Measurements from ENCODE around the gene ADIPOR1.
A peak's percentile ranks its signal among the peaks of the same experiment; 100 is the strongest.
"Not testable (repeated sequence)": the region's sequence is repeated elsewhere in the genome, so short reads cannot be mapped to it uniquely, and the experiment has no call there.

Gene ADIPOR1

GRCh38 chr1:202968895-202969295 lies 10.8 kb upstream of the ADIPOR1 start:
- DNase-seq, result peak; percentile 17 to 99

DNA sequence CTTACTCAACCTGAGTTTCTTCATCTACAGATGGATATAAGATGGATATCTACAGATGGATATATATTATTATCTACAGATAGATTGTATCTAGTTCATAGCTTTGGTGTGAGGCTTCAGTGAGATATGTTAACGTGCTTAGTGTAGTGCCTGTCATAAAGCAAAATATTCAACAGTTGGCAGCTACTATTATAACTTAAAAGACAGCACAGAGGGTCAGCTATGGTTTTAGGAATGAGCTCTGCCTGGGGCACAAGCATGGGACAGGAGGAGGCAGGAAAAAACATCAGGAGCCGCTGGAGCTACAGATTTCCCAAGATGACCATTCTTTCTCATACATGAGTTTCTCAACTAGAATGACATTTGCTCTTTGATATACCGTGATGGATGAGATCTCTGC lies 10.2 kb upstream of the ADIPOR1 start:
- DNase-seq, result no peak

DNA sequence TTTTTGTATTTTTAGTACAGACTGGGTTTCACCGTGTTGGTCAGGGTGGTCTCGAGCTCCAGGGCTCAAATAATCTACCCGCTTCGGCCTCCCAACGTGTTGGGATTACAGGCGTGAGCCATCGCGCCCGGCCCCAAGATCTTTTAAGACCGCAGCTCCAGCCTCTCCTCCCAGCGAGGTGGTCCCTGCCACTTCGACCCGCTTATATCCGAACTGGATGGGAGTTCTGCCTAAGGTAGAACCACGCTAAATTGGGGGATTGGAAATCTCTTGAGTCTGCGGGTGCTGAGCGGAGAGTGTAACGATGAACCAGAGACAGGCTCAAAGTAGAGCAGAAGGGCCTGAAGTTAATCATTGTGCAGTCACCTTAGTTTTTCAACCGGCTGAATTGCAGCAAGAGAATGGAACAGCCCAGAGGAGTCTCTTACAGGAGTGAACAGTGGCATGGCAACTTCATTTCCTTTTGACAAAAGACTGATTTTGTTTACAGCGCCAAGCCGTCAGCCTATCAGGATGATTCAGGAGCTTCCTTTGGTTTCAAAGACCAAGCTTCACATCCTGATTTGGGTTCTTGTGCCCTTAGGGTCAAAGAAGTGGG lies 9.7 kb upstream of the ADIPOR1 start:
- peak in 1 of 2 donors; percentile 21 for DNase-seq

GRCh38 chr1:202966006-202966898 lies 8.1 kb upstream of the ADIPOR1 start:
- no peak for DNase-seq

DNA sequence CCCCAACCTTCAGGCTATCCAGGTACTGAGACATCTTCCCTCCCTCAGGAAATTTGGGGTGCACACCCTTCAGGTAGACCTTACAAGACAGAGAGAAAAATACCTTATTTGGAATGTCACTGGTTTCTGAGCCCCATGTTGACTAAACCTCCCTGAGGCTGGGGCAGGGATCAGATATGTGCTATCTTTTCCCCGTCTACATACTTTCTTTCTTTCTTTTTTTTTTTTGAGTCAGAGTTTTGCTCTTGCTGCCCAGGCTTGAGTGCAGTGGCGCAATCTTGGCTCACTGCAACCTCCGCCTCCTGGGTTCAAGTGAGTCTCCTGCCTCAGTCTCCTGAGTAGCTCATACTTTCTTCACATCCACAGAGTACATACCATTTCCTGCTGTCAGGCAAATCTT lies 7.3 kb upstream of the ADIPOR1 start:
- DNase-seq, result no peak

GRCh38 chr1:202964791-202965410 lies 6.8 kb upstream of the ADIPOR1 start:
- no peak for DNase-seq

DNA sequence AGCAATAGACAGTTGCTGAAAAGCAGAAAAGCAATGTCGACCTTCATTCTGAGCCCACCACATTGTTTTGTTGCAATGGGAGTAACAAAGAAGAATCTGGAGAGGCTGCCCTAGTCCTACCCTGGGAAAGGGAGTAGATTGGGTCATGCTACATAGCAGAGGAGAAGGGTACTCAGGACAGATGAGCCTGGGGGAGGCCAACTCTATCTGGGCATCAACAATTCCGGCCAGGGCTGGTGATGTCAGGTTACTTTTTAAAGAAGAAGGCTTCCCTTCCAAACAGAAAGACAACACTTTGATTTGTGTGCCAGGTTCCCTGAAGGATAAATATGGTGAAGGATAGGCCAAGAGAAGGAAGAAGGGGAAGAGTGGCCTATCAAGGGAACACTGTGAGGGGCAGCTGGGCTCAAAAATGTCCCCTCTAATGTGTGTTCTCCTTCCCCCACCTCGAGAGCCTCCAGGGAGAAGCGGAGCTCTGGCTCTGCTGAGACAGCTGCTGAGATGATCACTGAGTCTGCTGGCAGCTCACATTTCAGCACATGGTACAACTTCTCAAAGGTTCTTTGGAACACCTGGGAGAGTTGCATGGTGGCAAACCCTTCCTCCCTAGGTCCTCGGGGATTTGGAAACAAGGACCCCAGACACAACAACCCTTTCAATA lies 3.2 kb upstream of the ADIPOR1 start:
- DNase-seq, result no peak

GRCh38 chr1:202959276-202959620 lies 1.1 kb upstream of the ADIPOR1 start:
- DNase-seq, result no peak

GRCh38 chr1:202958544-202959275 lies 598 bp upstream of the ADIPOR1 start:
- DNase-seq, result no peak

DNA sequence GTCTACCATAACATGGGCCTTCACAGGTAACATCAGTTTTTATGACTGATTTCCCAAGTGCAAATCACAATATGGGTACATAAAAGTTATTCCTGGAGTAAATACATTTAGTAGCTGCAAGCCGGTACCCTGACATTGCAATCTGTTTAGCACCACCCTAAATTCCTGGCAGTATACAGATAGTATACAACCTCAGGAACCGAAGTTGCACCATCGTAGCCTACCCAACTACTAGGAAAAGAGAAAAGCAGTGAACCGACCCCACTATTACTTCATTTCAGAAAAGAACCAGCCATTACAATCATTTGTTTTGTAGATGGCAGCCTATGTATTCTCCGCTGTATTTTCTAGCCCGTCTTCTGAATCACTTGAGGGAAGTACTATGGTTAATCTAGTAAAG lies 1.1 kb downstream of the ADIPOR1 start:
- no peak for DNase-seq

GRCh38 chr1:202954057-202954745 lies 3.9 kb downstream of the ADIPOR1 start:
- DNase-seq, result no peak

DNA sequence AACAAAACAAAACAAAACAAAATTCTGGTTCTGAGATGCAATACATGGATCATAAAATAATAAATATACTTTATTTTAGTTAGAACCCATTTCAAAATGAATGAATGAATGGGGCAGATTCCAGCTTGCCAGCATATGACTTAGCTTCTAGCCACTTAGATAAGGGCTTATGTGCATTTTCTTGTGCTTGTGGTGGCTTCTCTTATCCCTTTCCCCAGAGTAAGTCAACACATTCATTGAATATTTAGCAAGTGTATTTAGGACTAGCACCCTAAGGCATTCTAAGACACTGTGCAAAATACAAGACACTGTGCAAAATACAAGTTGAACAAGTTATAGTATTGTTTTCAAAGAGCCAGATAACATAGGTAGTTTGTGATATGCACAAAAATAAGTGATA lies 4.7 kb downstream of the ADIPOR1 start:
- DNase-seq, result no peak

GRCh38 chr1:202952818-202953217 lies 5.3 kb downstream of the ADIPOR1 start:
- DNase-seq, result peak in 1 of 2 donors; percentile 77

DNA sequence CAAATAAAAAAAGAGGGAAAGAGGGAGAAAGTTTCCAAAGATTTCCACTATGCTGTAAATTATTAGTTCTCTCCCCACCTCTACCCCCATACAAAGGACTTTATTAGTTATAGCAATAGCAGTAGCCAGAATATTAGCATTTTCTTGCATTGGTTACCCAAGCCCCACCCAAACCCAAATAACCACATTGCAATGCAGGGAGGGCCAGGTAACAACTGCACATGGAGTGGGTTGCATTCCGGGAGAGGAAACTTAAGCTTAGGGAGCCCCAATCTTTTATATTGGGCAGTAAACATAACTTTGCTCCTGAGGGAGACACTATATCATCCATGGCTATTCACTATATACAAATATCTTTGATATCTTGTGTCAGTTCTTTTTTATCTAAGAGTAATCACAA lies 6.0 kb downstream of the ADIPOR1 start:
- DNase-seq, result no peak

- no peak for DNase-seq
These were observed 6.7 kb downstream of the ADIPOR1 start for GRCh38 chr1:202951437-202951836.

DNA sequence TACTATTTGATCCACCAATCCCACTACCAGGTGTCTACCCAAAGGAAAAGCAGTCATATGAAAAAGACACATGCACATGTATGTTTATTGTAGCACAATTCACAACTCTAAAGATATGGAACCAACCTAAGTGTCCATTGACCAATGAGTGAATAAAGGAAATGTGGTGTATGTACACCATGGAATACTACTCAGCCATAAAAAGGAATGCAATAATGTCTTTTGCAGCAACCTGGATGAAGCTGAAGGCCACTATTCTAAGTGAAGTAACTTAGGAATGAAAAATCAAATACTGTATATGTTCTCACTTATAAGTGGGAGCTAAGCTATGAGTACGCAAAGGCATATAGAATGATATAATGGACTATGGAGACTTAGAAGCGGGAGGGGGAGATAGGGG lies 12.6 kb downstream of the ADIPOR1 start:
- DNase-seq, result no peak

DNA sequence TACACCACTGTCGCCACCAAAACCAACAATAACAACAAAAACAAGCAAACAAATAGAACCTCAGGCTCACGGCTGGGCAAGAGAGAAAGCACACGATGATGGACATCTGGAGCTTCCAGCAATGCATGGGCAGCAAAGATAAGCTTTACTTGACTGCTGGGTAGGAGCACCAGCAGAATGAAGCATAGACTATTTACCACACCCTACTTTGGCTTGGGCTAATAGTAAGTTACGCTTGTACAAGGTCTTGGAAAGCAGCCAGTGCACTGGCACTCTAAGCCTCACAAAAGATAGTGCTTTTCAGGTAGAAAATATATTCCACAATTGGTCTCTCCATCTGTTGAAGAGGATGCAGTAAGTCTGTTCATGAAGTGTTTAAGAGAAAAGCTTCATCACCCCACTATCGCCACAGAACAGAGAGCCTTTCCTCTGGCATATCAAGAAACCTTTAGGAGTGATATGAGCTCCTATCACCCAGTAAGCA lies 13.6 kb downstream of the ADIPOR1 start:
- DNase-seq, result no peak

- no peak for DNase-seq
These were observed 15.7 kb downstream of the ADIPOR1 start for GRCh38 chr1:202942426-202942825.

DNA sequence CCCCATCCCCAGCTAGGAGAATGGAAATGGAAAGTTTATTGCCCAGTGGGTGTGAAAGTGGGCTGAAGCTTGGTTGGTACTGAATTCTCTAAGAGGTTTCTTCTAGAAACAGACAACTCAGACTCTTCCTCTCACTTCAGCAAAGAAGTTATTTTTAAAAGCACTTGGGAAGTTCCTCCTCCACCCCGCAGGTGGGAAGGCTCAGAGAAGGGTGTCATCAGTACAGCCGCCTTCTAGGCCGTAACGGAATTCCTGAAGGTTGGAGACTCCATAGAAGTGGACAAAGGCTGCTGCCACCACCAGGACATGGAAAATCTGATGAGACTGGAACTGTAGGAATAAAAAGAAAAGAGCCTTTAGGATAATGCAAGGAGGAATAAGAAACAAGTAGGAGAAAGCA lies 16.7 kb downstream of the ADIPOR1 start:
- DNase-seq, result no peak

DNA sequence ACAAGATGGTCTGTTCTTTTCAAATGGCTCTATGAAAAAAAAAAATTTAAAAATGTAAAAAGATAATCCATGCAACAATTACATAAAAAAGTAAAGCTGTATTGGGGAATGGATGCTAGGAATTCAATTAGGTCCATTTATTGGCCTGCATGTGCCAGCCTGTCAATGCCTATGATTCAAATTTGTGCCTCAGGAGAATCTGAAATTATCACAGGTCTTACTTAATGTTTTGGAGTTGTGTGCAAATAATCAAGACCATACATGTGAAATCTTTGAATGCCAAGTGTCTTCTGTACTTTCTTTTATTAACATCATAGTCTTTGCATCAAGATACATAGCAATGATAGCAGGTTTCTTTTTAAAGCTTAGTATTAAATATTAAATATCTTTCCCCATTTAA lies 17.6 kb downstream of the ADIPOR1 start:
- no peak for DNase-seq

DNA sequence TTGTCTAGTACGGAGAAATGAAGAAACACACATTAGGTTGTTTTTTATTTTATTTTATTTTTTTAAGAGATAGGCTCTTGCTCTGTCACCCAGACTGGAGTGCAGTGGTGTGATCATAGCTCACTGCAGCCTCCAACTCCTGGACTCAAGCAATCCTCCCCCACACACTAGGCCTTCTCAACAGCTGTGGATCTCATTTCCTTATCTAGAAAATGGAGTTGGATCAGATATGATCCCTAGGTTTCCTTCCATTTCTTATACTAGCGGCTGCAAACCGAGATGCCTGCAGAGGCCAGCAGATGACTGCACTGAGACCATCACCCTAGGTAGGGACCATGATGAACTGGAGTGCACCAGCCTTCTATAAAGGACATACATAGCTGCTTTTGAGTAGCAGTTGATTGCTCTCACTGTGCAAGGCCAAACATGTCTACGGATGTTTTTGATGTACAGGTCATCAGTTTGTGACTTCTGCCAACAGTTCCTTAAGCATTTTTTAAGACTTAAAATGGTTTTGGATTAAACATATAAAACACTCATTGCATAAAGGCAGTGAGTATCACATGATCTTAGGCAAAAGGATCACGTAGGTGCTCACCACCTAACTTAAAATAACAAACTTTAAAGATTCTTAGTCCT lies 19.7 kb downstream of the ADIPOR1 start:
- DNase-seq, result no peak

GRCh38 chr1:202936409-202936808 lies 21.7 kb downstream of the ADIPOR1 start:
- not testable (repeated sequence) for DNase-seq
